ENCODE measurements around the gene DIAPH2.

GRCh38 chrX:96861661-96862060, 177.0 kb downstream of the DIAPH2 start:
- TF ChIP-seq CTCF (IDR thresholded peaks at IDR 0.05) (no peak), EZH2 (IDR thresholded peaks at IDR 0.05; ENCODE audit: borderline replicate concordance, insufficient read depth, low read depth, low read length, poor library complexity, severe bottlenecking) (no peak)

All from B cell (primary cell).